ENCODE measurements around the gene RTN3. TPM values are rescaled to one million over a fixed set of nuclear protein-coding genes. Genes with fewer than 3 reads are reported as not detected.
A peak's percentile ranks its signal among the peaks of the same experiment; 100 is the strongest.

Gene RTN3
- total RNA-seq, 1 experiment from 2014 or later: 93.9 TPM

- H3K27me3 ChIP-seq (replicated peaks): no peaks in the 10 kb centered on the region
- H3K4me1 ChIP-seq (replicated peaks): no peaks in the 10 kb centered on the region
- no peak for DNase-seq (ENCODE audit: low read depth in 1 of 2, low spot score in 2 of 2)
- H3K9me3 ChIP-seq (replicated peaks): no peaks in the 10 kb centered on the region
- no peak overlapping the region for H3K4me3 ChIP-seq
- no peaks in the 10 kb centered on the region for H3K36me3 ChIP-seq
- H3K27ac ChIP-seq: 0 out of 2 replicates have a peak overlapping the region, but pooled peaks have one; percentile 2
Measured at GRCh38 chr11:63737718-63738117, 56.4 kb downstream of the RTN3 start.

- no peaks in the 10 kb centered on the region for H3K27me3 ChIP-seq (replicated peaks)
- H3K4me1 ChIP-seq (replicated peaks): no peaks in the 10 kb centered on the region
- H3K27ac ChIP-seq: no peak overlapping the region
- no peaks in the 10 kb centered on the region for H3K36me3 ChIP-seq
- H3K4me3 ChIP-seq: no peak overlapping the region
- peak; percentile 83 to 88 for DNase-seq (ENCODE audit: low read depth in 1 of 2, low spot score in 2 of 2)
- H3K9me3 ChIP-seq (replicated peaks): no peaks in the 10 kb centered on the region
Measured at GRCh38 chr11:63738720-63739360, 57.5 kb downstream of the RTN3 start.

GRCh38 chr11:63745304-63746170 lies 64.2 kb downstream of the RTN3 start:
- no peak overlapping the region for H3K27ac ChIP-seq
- H3K4me3 ChIP-seq: no peak overlapping the region
- peaks cover 11% of the 10 kb centered on the region for H3K36me3 ChIP-seq
- no peak for DNase-seq (ENCODE audit: low read depth in 1 of 2, low spot score in 2 of 2)
- H3K27me3 ChIP-seq (replicated peaks): no peaks in the 10 kb centered on the region
- no peaks in the 10 kb centered on the region for H3K4me1 ChIP-seq (replicated peaks)
- no peaks in the 10 kb centered on the region for H3K9me3 ChIP-seq (replicated peaks)

- Histone ChIP-seq H3K27me3 (replicated peaks) (no peaks in the 10 kb centered on the region), H3K4me3 (no peak overlapping the region), H3K4me1 (replicated peaks) (no peaks in the 10 kb centered on the region), H3K27ac (no peak overlapping the region), H3K9me3 (replicated peaks) (no peaks in the 10 kb centered on the region), H3K36me3 (peaks cover 23% of the 10 kb centered on the region)
- DNase-seq (ENCODE audit: low read depth in 1 of 2, low spot score in 2 of 2): no peak
Measured at GRCh38 chr11:63747011-63747410, 65.7 kb downstream of the RTN3 start.

- Histone ChIP-seq H3K36me3 (peaks cover 41% of the 10 kb centered on the region), H3K27me3 (replicated peaks) (no peaks in the 10 kb centered on the region), H3K4me3 (no peak overlapping the region), H3K27ac (no peak overlapping the region), H3K9me3 (replicated peaks) (no peaks in the 10 kb centered on the region), H3K4me1 (replicated peaks) (no peaks in the 10 kb centered on the region)
- no peak for DNase-seq (ENCODE audit: low read depth in 1 of 2, low spot score in 2 of 2)
Measured at GRCh38 chr11:63749624-63750023, 68.3 kb downstream of the RTN3 start.

- no peak overlapping the region for H3K27ac ChIP-seq
- no peak for DNase-seq (ENCODE audit: low read depth in 1 of 2, low spot score in 2 of 2)
- no peaks in the 10 kb centered on the region for H3K9me3 ChIP-seq (replicated peaks)
- peaks cover 61% of the 10 kb centered on the region for H3K36me3 ChIP-seq
- no peak overlapping the region for H3K4me3 ChIP-seq
- no peaks in the 10 kb centered on the region for H3K27me3 ChIP-seq (replicated peaks)
- no peaks in the 10 kb centered on the region for H3K4me1 ChIP-seq (replicated peaks)
Measured at GRCh38 chr11:63756919-63757761, 75.8 kb downstream of the RTN3 start.

- H3K4me3 ChIP-seq: no peak overlapping the region
- no peak overlapping the region for H3K27ac ChIP-seq
- H3K4me1 ChIP-seq (replicated peaks): no peaks in the 10 kb centered on the region
- H3K27me3 ChIP-seq (replicated peaks): no peaks in the 10 kb centered on the region
- no peaks in the 10 kb centered on the region for H3K9me3 ChIP-seq (replicated peaks)
- H3K36me3 ChIP-seq: peaks cover 74% of the 10 kb centered on the region
- no peak for DNase-seq (ENCODE audit: low read depth in 1 of 2, low spot score in 2 of 2)
Measured at GRCh38 chr11:63760487-63761079, 79.3 kb downstream of the RTN3 start.

- Histone ChIP-seq H3K4me3 (no peak overlapping the region), H3K36me3 (peaks cover 80% of the 10 kb centered on the region), H3K27ac (no peak overlapping the region), H3K4me1 (replicated peaks) (no peaks in the 10 kb centered on the region), H3K27me3 (replicated peaks) (no peaks in the 10 kb centered on the region), H3K9me3 (replicated peaks) (no peaks in the 10 kb centered on the region)
- DNase-seq (ENCODE audit: low read depth in 1 of 2, low spot score in 2 of 2): no peak
Measured at GRCh38 chr11:63761188-63761587, 79.9 kb downstream of the RTN3 start.

GRCh38 chr11:63761931-63762653 lies 80.8 kb downstream of the RTN3 start:
- Histone ChIP-seq H3K9me3 (replicated peaks) (no peaks in the 10 kb centered on the region), H3K4me3 (no peak overlapping the region), H3K36me3 (peaks cover 72% of the 10 kb centered on the region), H3K27ac (no peak overlapping the region), H3K4me1 (replicated peaks) (peaks cover 5% of the 10 kb centered on the region), H3K27me3 (replicated peaks) (no peaks in the 10 kb centered on the region)
- DNase-seq (ENCODE audit: low read depth in 1 of 2, low spot score in 2 of 2): no peak

- DNase-seq (ENCODE audit: low read depth in 1 of 2, low spot score in 2 of 2): no peak
- H3K27me3 ChIP-seq (replicated peaks): no peaks in the 10 kb centered on the region
- H3K4me1 ChIP-seq (replicated peaks): peaks cover 8% of the 10 kb centered on the region
- H3K9me3 ChIP-seq (replicated peaks): 0 out of 2 replicates have a peak, but pooled peaks cover under 1% of the 10 kb centered on the region
- peaks cover 69% of the 10 kb centered on the region for H3K36me3 ChIP-seq
- H3K27ac ChIP-seq: no peak overlapping the region
- H3K4me3 ChIP-seq: no peak overlapping the region
Measured at GRCh38 chr11:63762654-63763495, 81.6 kb downstream of the RTN3 start.

GRCh38 chr11:63763496-63764339 lies 82.4 kb downstream of the RTN3 start:
- Histone ChIP-seq H3K4me3 (no peak overlapping the region), H3K36me3 (peaks cover 71% of the 10 kb centered on the region), H3K27ac (no peak overlapping the region), H3K27me3 (replicated peaks) (no peaks in the 10 kb centered on the region), H3K4me1 (replicated peaks) (peaks cover 8% of the 10 kb centered on the region), H3K9me3 (replicated peaks) (peaks cover 6% of the 10 kb centered on the region)
- DNase-seq (ENCODE audit: low read depth in 1 of 2, low spot score in 2 of 2): no peak

- Histone ChIP-seq H3K36me3 (peaks cover 75% of the 10 kb centered on the region), H3K27ac (no peak overlapping the region), H3K27me3 (replicated peaks) (no peaks in the 10 kb centered on the region), H3K4me1 (replicated peaks) (peaks cover 14% of the 10 kb centered on the region), H3K9me3 (replicated peaks) (peaks cover 10% of the 10 kb centered on the region), H3K4me3 (no peak overlapping the region)
- DNase-seq (ENCODE audit: low read depth in 1 of 2, low spot score in 2 of 2): no peak
Measured at GRCh38 chr11:63764340-63764678, 83.0 kb downstream of the RTN3 start.

Measured in SJSA1 (cell line).